HepG2 (cell line): ENCODE data around the gene RAB40C. TPM values are rescaled to one million over a fixed set of nuclear protein-coding genes. Genes with fewer than 3 reads are reported as not detected.

Experiments used
- CAMTA2 ChIP-seq: sonication (generic); formaldehyde crosslinking; IDR thresholded peaks from 2 replicates; pipeline ENCODE4 v1.4.0; 2020; ENCODE audit warnings: mild to moderate bottlenecking, missing genetic modification reagents, borderline replicate concordance
- CC2D1A ChIP-seq: sonication (generic); formaldehyde crosslinking; IDR thresholded peaks from 2 replicates; pipeline ENCODE4 v1.8.1; 2023; ENCODE audit warnings: mild to moderate bottlenecking, missing genetic modification reagents
- JUN ChIP-seq: sonication (generic); formaldehyde crosslinking; IDR thresholded peaks from 2 replicates; pipeline ENCODE4 v1.4.0; 2020; ENCODE audit warnings: mild to moderate bottlenecking, missing genetic modification reagents
- MTA3 ChIP-seq: sonication (generic); formaldehyde crosslinking; IDR thresholded peaks from 2 replicates; pipeline ENCODE4 v1.4.0; 2020; ENCODE audit warnings: missing genetic modification reagents
- RAD21 ChIP-seq: fragments of 450-650 bp; formaldehyde crosslinking; IDR thresholded peaks from 2 replicates; pipeline ENCODE4 v1.5.0; 2020; ENCODE audit warnings: mild to moderate bottlenecking
- ZKSCAN1 ChIP-seq: fragments of 150-350 bp; IDR thresholded peaks from 2 replicates; pipeline ENCODE4 v1.6.1; 2014; ENCODE audit warnings: low read length
- ZNF205 ChIP-seq: IDR thresholded peaks from 2 replicates; pipeline ENCODE4 v1.6.1; 2018; ENCODE audit warnings: missing biosample characterization, missing genetic modification reagents
- ZNF432 ChIP-seq: sonication (generic); formaldehyde crosslinking; IDR thresholded peaks from 2 replicates; pipeline ENCODE4 v1.5.0; 2020; ENCODE audit warnings: missing genetic modification reagents, mild to moderate bottlenecking, borderline replicate concordance
- ZNF496 ChIP-seq: sonication (generic); formaldehyde crosslinking; IDR thresholded peaks from 2 replicates; pipeline ENCODE4 v1.8.1; 2023; ENCODE audit warnings: mild to moderate bottlenecking, moderate library complexity, missing genetic modification reagents; ENCODE audit not compliant: insufficient replicate concordance
- ZSCAN9 ChIP-seq: IDR thresholded peaks from 2 replicates; pipeline ENCODE4 v1.6.1; 2016; ENCODE audit warnings: borderline replicate concordance
- polyA plus RNA-seq, 8 experiments: library from polyadenylated mRNA; depleted of rRNA in 3 of 8; stranded (reverse) in 7 of 8; unstranded in 1 of 8; fragments of >200 nt; fragmentation: Illumina TruSeq in 4 of 8; extraction: Trizol in 4 of 8; gene quantifications; 2 replicates each; pipeline versions ENCODE4 v1.2.1 to v1.2.3, GENCODE V29; 2011 to 2016; ENCODE audit warnings: low read depth in 4 of 8, missing spikeins in 1 of 8, mixed read lengths in 1 of 8; ENCODE audit not compliant: insufficient read depth in 1 of 8
- total RNA-seq, 5 experiments: library from RNA; depleted of rRNA; stranded (reverse); fragments of >200 nt; fragmentation: Illumina TruSeq; extraction: Trizol; gene quantifications; 2 replicates each; pipeline ENCODE4 v1.2.3, GENCODE V29; 2016; ENCODE audit warnings: low read depth in 1 of 5
- TF ChIP-seq, protein P1 (sequence below): sonication (generic); formaldehyde crosslinking; IDR thresholded peaks from 2 replicates; pipeline ENCODE4 v1.8.0; 2022; ENCODE audit warnings: missing genetic modification reagents, mild to moderate bottlenecking, borderline replicate concordance
- TF ChIP-seq, protein P2 (sequence below): sonication (generic); formaldehyde crosslinking; IDR thresholded peaks from 2 replicates; pipeline ENCODE4 v1.4.0; 2020; ENCODE audit warnings: missing genetic modification reagents, mild to moderate bottlenecking, borderline replicate concordance
- TF ChIP-seq, protein P3 (sequence below): sonication (generic); formaldehyde crosslinking; IDR thresholded peaks from 2 replicates; pipeline ENCODE4 v1.5.0; 2020; ENCODE audit warnings: missing genetic modification reagents
- TF ChIP-seq, protein P4 (sequence below): sonication (generic); formaldehyde crosslinking; IDR thresholded peaks from 2 replicates; pipeline ENCODE4 v1.4.0; 2020; ENCODE audit warnings: low read depth, mild to moderate bottlenecking, missing genetic modification reagents
- TF ChIP-seq, protein P5 (sequence below): sonication (generic); formaldehyde crosslinking; IDR thresholded peaks from 2 replicates; pipeline ENCODE4 v1.8.1; 2023; ENCODE audit warnings: mild to moderate bottlenecking, inconsistent platforms, moderate library complexity, missing genetic modification reagents, borderline replicate concordance
- TF ChIP-seq, protein P6 (sequence below): sonication (generic); formaldehyde crosslinking; IDR thresholded peaks from 2 replicates; pipeline ENCODE4 v1.5.0; 2020; ENCODE audit warnings: mild to moderate bottlenecking, low read depth, missing genetic modification reagents, borderline replicate concordance
- TF ChIP-seq, protein P7 (sequence below): sonication (generic); formaldehyde crosslinking; IDR thresholded peaks from 2 replicates; pipeline ENCODE4 v1.5.1; 2020; ENCODE audit warnings: missing genetic modification reagents, mild to moderate bottlenecking, borderline replicate concordance

RAB40C gene
- total and polyA plus RNA-seq, 2 of the 13 experiments (the other 11 are each of a cell fraction or from before 2014, with no cell fraction given), result 7.7 to 11.5 TPM

DNA sequence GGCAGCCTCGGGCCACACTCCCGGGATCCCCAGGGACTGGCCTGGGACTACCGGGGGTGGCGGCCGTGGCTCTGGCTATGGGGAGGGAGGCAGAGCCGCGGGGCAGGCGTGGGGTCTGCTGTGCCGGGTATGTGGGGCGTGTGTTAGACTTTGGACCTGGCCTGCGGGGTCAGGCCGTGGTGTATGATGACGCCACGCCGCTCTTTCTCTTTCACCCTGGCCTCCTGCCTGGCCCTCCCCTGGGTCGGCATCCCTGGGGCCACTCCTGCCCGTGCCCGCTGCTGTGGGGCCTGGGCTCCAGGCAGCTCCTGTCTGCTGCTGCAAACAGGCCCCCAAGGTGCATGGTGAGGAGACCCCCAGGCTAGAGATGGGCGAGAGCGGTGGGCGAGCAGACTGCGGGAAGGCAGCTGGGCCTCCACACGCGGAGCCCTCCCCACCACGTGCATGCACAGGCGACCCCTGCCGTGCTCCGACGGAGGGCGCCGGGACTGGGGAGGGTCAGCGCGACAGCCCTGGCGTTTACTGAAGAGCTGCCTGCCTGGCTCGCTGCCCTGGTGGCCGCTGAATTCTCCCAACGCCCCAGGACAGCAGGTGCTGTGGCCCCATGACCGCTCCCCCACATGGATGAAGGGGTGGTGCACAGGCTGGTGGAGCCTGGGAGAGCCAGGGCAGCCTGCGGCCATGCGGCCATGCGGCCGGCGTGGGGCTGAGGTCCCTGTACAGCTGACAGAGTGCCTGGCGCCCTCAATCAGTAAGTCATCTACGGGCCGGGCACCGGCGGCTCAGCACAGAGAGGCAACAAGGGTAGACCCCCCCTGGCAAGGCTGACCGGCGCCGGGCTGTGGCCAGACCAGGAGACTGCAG is 46.3 kb upstream of the RAB40C start (continued):
- TF ChIP-seq, protein P1, sequence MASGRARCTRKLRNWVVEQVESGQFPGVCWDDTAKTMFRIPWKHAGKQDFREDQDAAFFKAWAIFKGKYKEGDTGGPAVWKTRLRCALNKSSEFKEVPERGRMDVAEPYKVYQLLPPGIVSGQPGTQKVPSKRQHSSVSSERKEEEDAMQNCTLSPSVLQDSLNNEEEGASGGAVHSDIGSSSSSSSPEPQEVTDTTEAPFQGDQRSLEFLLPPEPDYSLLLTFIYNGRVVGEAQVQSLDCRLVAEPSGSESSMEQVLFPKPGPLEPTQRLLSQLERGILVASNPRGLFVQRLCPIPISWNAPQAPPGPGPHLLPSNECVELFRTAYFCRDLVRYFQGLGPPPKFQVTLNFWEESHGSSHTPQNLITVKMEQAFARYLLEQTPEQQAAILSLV (CRISPR knock-in tag), result no peak; the same call in 1 of the 2 replicates
- TF ChIP-seq ZNF432 (CRISPR knock-in tag) (no peak), ZNF205 (CRISPR knock-in tag) (no peak), ZKSCAN1 (no peak), CAMTA2 (CRISPR knock-in tag) (no peak), ZNF496 (CRISPR knock-in tag) (no peak), CC2D1A (no peak), MTA3 (CRISPR knock-in tag) (no peak), RAD21 (CRISPR knock-in tag) (peak; percentile 6; the same call in 1 of the 2 replicates), JUN (CRISPR knock-in tag) (no peak), ZSCAN9 (CRISPR knock-in tag) (no peak; the same call in 1 of the 2 replicates)
- TF ChIP-seq, protein P2, sequence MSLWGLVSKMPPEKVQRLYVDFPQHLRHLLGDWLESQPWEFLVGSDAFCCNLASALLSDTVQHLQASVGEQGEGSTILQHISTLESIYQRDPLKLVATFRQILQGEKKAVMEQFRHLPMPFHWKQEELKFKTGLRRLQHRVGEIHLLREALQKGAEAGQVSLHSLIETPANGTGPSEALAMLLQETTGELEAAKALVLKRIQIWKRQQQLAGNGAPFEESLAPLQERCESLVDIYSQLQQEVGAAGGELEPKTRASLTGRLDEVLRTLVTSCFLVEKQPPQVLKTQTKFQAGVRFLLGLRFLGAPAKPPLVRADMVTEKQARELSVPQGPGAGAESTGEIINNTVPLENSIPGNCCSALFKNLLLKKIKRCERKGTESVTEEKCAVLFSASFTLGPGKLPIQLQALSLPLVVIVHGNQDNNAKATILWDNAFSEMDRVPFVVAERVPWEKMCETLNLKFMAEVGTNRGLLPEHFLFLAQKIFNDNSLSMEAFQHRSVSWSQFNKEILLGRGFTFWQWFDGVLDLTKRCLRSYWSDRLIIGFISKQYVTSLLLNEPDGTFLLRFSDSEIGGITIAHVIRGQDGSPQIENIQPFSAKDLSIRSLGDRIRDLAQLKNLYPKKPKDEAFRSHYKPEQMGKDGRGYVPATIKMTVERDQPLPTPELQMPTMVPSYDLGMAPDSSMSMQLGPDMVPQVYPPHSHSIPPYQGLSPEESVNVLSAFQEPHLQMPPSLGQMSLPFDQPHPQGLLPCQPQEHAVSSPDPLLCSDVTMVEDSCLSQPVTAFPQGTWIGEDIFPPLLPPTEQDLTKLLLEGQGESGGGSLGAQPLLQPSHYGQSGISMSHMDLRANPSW (CRISPR knock-in tag), result no peak
- TF ChIP-seq, protein P3, sequence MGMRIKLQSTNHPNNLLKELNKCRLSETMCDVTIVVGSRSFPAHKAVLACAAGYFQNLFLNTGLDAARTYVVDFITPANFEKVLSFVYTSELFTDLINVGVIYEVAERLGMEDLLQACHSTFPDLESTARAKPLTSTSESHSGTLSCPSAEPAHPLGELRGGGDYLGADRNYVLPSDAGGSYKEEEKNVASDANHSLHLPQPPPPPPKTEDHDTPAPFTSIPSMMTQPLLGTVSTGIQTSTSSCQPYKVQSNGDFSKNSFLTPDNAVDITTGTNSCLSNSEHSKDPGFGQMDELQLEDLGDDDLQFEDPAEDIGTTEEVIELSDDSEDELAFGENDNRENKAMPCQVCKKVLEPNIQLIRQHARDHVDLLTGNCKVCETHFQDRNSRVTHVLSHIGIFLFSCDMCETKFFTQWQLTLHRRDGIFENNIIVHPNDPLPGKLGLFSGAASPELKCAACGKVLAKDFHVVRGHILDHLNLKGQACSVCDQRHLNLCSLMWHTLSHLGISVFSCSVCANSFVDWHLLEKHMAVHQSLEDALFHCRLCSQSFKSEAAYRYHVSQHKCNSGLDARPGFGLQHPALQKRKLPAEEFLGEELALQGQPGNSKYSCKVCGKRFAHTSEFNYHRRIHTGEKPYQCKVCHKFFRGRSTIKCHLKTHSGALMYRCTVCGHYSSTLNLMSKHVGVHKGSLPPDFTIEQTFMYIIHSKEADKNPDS, result 0 out of 2 replicates have a peak, but pooled peaks have one; percentile 11
- TF ChIP-seq, protein P4, sequence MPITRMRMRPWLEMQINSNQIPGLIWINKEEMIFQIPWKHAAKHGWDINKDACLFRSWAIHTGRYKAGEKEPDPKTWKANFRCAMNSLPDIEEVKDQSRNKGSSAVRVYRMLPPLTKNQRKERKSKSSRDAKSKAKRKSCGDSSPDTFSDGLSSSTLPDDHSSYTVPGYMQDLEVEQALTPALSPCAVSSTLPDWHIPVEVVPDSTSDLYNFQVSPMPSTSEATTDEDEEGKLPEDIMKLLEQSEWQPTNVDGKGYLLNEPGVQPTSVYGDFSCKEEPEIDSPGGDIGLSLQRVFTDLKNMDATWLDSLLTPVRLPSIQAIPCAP (CRISPR knock-in tag), result no peak
- TF ChIP-seq, protein P5, sequence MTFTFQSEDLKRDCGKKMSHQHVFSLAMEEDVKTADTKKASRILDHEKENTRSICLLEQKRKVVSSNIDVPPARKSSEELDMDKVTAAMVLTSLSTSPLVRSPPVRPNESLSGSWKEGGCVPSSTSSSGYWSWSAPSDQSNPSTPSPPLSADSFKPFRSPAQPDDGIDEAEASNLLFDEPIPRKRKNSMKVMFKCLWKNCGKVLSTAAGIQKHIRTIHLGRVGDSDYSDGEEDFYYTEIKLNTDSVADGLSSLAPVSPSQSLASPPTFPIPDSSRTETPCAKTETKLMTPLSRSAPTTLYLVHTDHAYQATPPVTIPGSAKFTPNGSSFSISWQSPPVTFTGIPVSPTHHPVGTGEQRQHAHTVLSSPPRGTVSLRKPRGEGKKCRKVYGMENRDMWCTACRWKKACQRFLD, result no peak
- TF ChIP-seq, protein P6, sequence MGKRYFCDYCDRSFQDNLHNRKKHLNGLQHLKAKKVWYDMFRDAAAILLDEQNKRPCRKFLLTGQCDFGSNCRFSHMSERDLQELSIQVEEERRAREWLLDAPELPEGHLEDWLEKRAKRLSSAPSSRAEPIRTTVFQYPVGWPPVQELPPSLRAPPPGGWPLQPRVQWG (CRISPR knock-in tag), result no peak
- TF ChIP-seq, protein P7, sequence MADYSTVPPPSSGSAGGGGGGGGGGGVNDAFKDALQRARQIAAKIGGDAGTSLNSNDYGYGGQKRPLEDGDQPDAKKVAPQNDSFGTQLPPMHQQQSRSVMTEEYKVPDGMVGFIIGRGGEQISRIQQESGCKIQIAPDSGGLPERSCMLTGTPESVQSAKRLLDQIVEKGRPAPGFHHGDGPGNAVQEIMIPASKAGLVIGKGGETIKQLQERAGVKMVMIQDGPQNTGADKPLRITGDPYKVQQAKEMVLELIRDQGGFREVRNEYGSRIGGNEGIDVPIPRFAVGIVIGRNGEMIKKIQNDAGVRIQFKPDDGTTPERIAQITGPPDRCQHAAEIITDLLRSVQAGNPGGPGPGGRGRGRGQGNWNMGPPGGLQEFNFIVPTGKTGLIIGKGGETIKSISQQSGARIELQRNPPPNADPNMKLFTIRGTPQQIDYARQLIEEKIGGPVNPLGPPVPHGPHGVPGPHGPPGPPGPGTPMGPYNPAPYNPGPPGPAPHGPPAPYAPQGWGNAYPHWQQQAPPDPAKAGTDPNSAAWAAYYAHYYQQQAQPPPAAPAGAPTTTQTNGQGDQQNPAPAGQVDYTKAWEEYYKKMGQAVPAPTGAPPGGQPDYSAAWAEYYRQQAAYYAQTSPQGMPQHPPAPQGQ (CRISPR knock-in tag), result no peak
